H9 (cell line): ENCODE measurements around the gene PLXNA4. TPM values are rescaled to one million over a fixed set of nuclear protein-coding genes. Genes with fewer than 3 reads are reported as not detected.

Source experiments
- DNase-seq: peaks from one replicate; pipeline ENCODE4 v3.0.0-alpha.2; 2017
- H2AFZ ChIP-seq: one replicate; pipeline ENCODE4 v1.6.1; 2013; ENCODE audit warnings: mild to moderate bottlenecking, low read length, control low read depth, moderate library complexity
- H2AK5ac ChIP-seq: 2 replicates; pipeline ENCODE4 v1.6.1; 2013; ENCODE audit warnings: low read length, control low read depth, mixed read lengths; ENCODE audit not compliant: insufficient read length
- H2BK120ac ChIP-seq: one replicate; pipeline ENCODE4 v1.6.1; 2013; ENCODE audit warnings: low read depth, mild to moderate bottlenecking, low read length, control low read depth, inconsistent platforms; ENCODE audit not compliant: poor library complexity, severe bottlenecking
- H2BK12ac ChIP-seq: 2 replicates; pipeline ENCODE4 v1.6.1; 2013; ENCODE audit warnings: low read length, control low read depth, mixed read lengths, low read depth; ENCODE audit not compliant: insufficient read length
- H2BK15ac ChIP-seq: 2 replicates; pipeline ENCODE4 v1.6.1; 2013; ENCODE audit warnings: low read depth, low read length, control low read depth
- H2BK20ac ChIP-seq: one replicate; pipeline ENCODE4 v1.6.1; 2013; ENCODE audit warnings: low read depth, mild to moderate bottlenecking, low read length, control low read depth, inconsistent platforms; ENCODE audit not compliant: poor library complexity, severe bottlenecking
- H2BK5ac ChIP-seq: 2 replicates; pipeline ENCODE4 v1.6.1; 2013; ENCODE audit warnings: low read length, control low read depth, mixed read lengths; ENCODE audit not compliant: insufficient read length
- H3K14ac ChIP-seq: 2 replicates; pipeline ENCODE4 v1.6.1; 2013; ENCODE audit warnings: low read length, control low read depth; ENCODE audit not compliant: insufficient read depth
- H3K18ac ChIP-seq: 2 replicates; pipeline ENCODE4 v1.6.1; 2013; ENCODE audit warnings: low read depth, mild to moderate bottlenecking, mixed read lengths, low read length, control low read depth; ENCODE audit not compliant: insufficient read length
- H3K23ac ChIP-seq: 2 replicates; pipeline ENCODE4 v1.6.1; 2013; ENCODE audit warnings: low read length, control low read depth, mixed read lengths, low read depth; ENCODE audit not compliant: insufficient read length
- H3K23me2 ChIP-seq: 2 replicates; pipeline ENCODE4 v1.6.1; 2013; ENCODE audit warnings: low read depth, mild to moderate bottlenecking, mixed read lengths, low read length, control low read depth; ENCODE audit not compliant: insufficient read length, poor library complexity, severe bottlenecking
- H3K27ac ChIP-seq: 2 replicates; pipeline ENCODE4 v1.5.1; 2013; ENCODE audit warnings: low read length, control low read depth, mixed read lengths, low read depth; ENCODE audit not compliant: insufficient read length
- H3K27me3 ChIP-seq: 2 replicates; pipeline ENCODE4 v1.6.1; 2013; ENCODE audit warnings: low read length, control low read depth, inconsistent platforms; ENCODE audit not compliant: insufficient read depth
- H3K4ac ChIP-seq: 2 replicates; pipeline ENCODE4 v1.6.1; 2013; ENCODE audit warnings: low read depth, mild to moderate bottlenecking, control low read depth, inconsistent platforms, low read length, moderate library complexity
- H3K4me1 ChIP-seq: 2 replicates; pipeline ENCODE4 v1.6.1; 2013; ENCODE audit warnings: low read length, control low read depth, inconsistent platforms; ENCODE audit not compliant: insufficient read depth
- H3K4me2 ChIP-seq: 2 replicates; pipeline ENCODE4 v1.6.1; 2013; ENCODE audit warnings: low read length, control low read depth, mixed read lengths; ENCODE audit not compliant: insufficient read length, insufficient read depth
- H3K56ac ChIP-seq: 2 replicates; pipeline ENCODE4 v1.6.1; 2013; ENCODE audit warnings: low read depth, mild to moderate bottlenecking, mixed read lengths, low read length, control low read depth; ENCODE audit not compliant: insufficient read length
- H3K79me1 ChIP-seq: 2 replicates; pipeline ENCODE4 v1.6.1; 2013; ENCODE audit warnings: low read depth, mild to moderate bottlenecking, moderate library complexity, low read length, control low read depth, inconsistent platforms; ENCODE audit not compliant: insufficient read depth, poor library complexity, severe bottlenecking
- H3K79me2 ChIP-seq: 2 replicates; pipeline ENCODE4 v1.6.1; 2013; ENCODE audit warnings: low read length, control low read depth, inconsistent platforms; ENCODE audit not compliant: insufficient read depth
- H3K9ac ChIP-seq: 2 replicates; pipeline ENCODE4 v1.6.1; 2013; ENCODE audit warnings: low read length, control low read depth, mixed read lengths; ENCODE audit not compliant: insufficient read length; ENCODE audit errors: extremely low read depth
- H3K9me3 ChIP-seq: one replicate; pipeline ENCODE4 v1.6.1; 2013; ENCODE audit warnings: low read depth, low read length, inconsistent platforms; ENCODE audit not compliant: control insufficient read depth
- H3T11ph ChIP-seq: one replicate; pipeline ENCODE4 v1.6.1; 2013; ENCODE audit warnings: mild to moderate bottlenecking, low read length, control low read depth, inconsistent platforms
- H4K20me1 ChIP-seq: one replicate; pipeline ENCODE4 v1.6.1; 2013; ENCODE audit not compliant: control insufficient read depth, insufficient read length, insufficient read depth
- H4K5ac ChIP-seq: 2 replicates; pipeline ENCODE4 v1.6.1; 2013; ENCODE audit warnings: low read depth, mild to moderate bottlenecking, mixed read lengths, low read length, control low read depth; ENCODE audit not compliant: insufficient read length
- H4K8ac ChIP-seq: replicated peaks from 2 replicates; pipeline ENCODE4 v1.6.1; 2013; ENCODE audit warnings: low read length, control low read depth, mixed read lengths, low read depth; ENCODE audit not compliant: insufficient read length
- H4K91ac ChIP-seq: 2 replicates; pipeline ENCODE4 v1.6.1; 2013; ENCODE audit warnings: low read depth, mild to moderate bottlenecking, moderate library complexity, mixed read lengths, low read length, control low read depth; ENCODE audit not compliant: insufficient read length
- H3K27ac Mint-ChIP-seq, 3 experiments: 2 replicates in 2 of 3; 3 replicates in 1 of 3; pipeline ENCODE4 v1.8.0; 2020 to 2021; ENCODE audit warnings: mixed read lengths in 3 of 3, mild to moderate bottlenecking in 1 of 3, moderate library complexity in 1 of 3
- H3K27me3 Mint-ChIP-seq: 2 replicates; pipeline ENCODE4 v1.8.0; 2021; ENCODE audit warnings: low read depth, mild to moderate bottlenecking, moderate library complexity, mixed read lengths
- H3K36me3 Mint-ChIP-seq, 3 experiments: 2 replicates in 2 of 3; 3 replicates in 1 of 3; pipeline ENCODE4 v1.8.0; 2020 to 2021; ENCODE audit warnings: low read depth in 3 of 3, mixed read lengths in 3 of 3; ENCODE audit not compliant: insufficient read depth in 1 of 3
- H3K4me1 Mint-ChIP-seq, 2 experiments: 2 replicates each; pipeline ENCODE4 v1.8.0; 2020; ENCODE audit warnings: mixed read lengths in 2 of 2
- H3K4me3 Mint-ChIP-seq, 2 experiments: 2 replicates in 1 of 2; 3 replicates in 1 of 2; pipeline ENCODE4 v1.8.0; 2020 to 2021; ENCODE audit warnings: mild to moderate bottlenecking in 2 of 2, mixed read lengths in 2 of 2, moderate library complexity in 1 of 2
- H3K9me3 Mint-ChIP-seq, 2 experiments: 2 replicates in 1 of 2; 3 replicates in 1 of 2; pipeline ENCODE4 v1.8.0; 2020; ENCODE audit warnings: mild to moderate bottlenecking in 2 of 2, mixed read lengths in 2 of 2, moderate library complexity in 1 of 2
- CTCF ChIP-seq: fragments of 200-600 bp; sonication (generic); conservative IDR thresholded peaks from 3 replicates; pipeline ENCODE4 v1.8.0; 2021; ENCODE audit warnings: antibody characterized with exemption, mild to moderate bottlenecking
- WGBS: extraction: QIAGEN DNeasy Blood & Tissue Kit; methylation state at CpG from one replicate; pipeline ENCODE4 v1.1.7; 2013; ENCODE audit warnings: missing lambda C conversion rate, low lambda C conversion rate, mixed read lengths; ENCODE audit not compliant: insufficient read length; ENCODE audit errors: extremely low coverage; 5-methylcytosine and 5-hydroxymethylcytosine counted together
- total RNA-seq: library from RNA; stranded (reverse); gene quantifications from 2 replicates; pipeline ENCODE4 v1.2.1, GENCODE V29; 2021

PLXNA4 gene
- total RNA-seq, 1 experiment from 2014 or later = 0.35 TPM

GRCh38 chr7:132211971-132212370, 364.3 kb downstream of the PLXNA4 start:
- Histone ChIP-seq H3K4ac (no peak overlapping the region), H4K20me1 (peaks cover 2% of the 10 kb centered on the region), H3K79me1 (no peaks in the 10 kb centered on the region), H3K4me2 (no peak overlapping the region), H4K5ac (no peak overlapping the region), H2BK12ac (no peak overlapping the region), H4K8ac (no peak overlapping the region), H3T11ph (no peak overlapping the region), H3K9me3 (no peaks in the 10 kb centered on the region), H3K23me2 (no peaks in the 10 kb centered on the region), H3K56ac (no peak overlapping the region), H2AK5ac (no peak overlapping the region), H2AFZ (no peak overlapping the region), H3K4me1 (peaks cover under 1% of the 10 kb centered on the region; the same call in 1 of the 2 replicates), H2BK20ac (no peak overlapping the region), H2BK120ac (no peak overlapping the region), H3K79me2 (no peaks in the 10 kb centered on the region), H2BK15ac (no peak overlapping the region), H4K91ac (no peak overlapping the region), H3K23ac (no peak overlapping the region), H3K27ac (no peak overlapping the region), H2BK5ac (no peak overlapping the region), H3K27me3 (no peaks in the 10 kb centered on the region), H3K14ac (no peak overlapping the region), H3K9ac (no peak overlapping the region), H3K18ac (no peak overlapping the region)
- Mint-ChIP-seq H3K27me3 (peaks cover 6% of the 10 kb centered on the region), H3K4me3 (no peak overlapping the region), H3K9me3 (no peaks in the 10 kb centered on the region; a peak in 2 of 5 replicates), H3K4me1 (peaks cover 23 to 34% of the 10 kb centered on the region in 2 experiments), H3K36me3 (no peaks in the 10 kb centered on the region; a peak in 1 of 7 replicates), H3K27ac (no peak overlapping the region)
- DNase-seq = no peak
- no peak for TF ChIP-seq CTCF
- WGBS = no CpG with 5 or more reads among the region's 4 CpGs
